Tracheal epithelial cell (primary cell): ENCODE measurements around the gene NLRC4. TPM values are rescaled to one million over a fixed set of nuclear protein-coding genes. Genes with fewer than 3 reads are reported as not detected.

Experiments used
- total RNA-seq: library from RNA; depleted of rRNA; stranded (reverse); fragments of >200 nt; gene quantifications from 2 replicates; pipeline ENCODE4 v1.2.1, GENCODE V29; 2014

The NLRC4 gene, protein sequence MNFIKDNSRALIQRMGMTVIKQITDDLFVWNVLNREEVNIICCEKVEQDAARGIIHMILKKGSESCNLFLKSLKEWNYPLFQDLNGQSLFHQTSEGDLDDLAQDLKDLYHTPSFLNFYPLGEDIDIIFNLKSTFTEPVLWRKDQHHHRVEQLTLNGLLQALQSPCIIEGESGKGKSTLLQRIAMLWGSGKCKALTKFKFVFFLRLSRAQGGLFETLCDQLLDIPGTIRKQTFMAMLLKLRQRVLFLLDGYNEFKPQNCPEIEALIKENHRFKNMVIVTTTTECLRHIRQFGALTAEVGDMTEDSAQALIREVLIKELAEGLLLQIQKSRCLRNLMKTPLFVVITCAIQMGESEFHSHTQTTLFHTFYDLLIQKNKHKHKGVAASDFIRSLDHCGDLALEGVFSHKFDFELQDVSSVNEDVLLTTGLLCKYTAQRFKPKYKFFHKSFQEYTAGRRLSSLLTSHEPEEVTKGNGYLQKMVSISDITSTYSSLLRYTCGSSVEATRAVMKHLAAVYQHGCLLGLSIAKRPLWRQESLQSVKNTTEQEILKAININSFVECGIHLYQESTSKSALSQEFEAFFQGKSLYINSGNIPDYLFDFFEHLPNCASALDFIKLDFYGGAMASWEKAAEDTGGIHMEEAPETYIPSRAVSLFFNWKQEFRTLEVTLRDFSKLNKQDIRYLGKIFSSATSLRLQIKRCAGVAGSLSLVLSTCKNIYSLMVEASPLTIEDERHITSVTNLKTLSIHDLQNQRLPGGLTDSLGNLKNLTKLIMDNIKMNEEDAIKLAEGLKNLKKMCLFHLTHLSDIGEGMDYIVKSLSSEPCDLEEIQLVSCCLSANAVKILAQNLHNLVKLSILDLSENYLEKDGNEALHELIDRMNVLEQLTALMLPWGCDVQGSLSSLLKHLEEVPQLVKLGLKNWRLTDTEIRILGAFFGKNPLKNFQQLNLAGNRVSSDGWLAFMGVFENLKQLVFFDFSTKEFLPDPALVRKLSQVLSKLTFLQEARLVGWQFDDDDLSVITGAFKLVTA
- total RNA-seq, result 0.21 TPM in 1 of 2 replicates, not detected in the other

DNA sequence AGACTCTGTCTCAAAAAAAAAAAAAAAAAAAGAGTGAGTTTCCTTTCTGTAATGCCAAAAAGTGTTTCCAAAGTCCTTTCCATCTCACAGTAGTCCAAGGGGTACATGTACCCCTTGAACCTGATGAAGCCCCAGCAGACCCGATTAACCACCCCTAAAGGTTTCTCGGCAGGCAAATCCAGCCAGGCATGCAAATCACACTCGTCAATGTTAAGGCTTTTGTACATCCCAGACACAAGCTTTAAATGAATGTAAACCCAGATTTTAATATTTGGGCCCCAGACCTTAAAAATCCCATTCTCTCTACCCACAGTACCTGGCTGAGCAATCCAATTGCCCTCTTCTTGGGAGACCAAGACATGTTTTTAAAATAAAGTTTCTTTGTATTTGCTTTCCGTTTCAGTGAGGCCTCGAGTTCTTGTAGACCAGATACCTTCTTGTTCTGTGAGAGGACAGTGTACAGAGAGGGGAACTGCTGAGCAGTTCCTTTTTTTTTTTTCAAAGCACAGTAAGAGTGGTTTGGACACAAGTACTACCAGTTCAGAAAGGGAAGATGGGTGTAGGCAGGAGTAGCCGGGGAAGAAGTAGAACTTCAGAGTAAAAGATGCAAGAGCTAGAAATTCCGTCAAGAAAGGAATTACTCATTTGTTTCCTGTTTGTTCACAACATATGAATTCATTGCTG is at the start of gene NLRC4:
NLRC4 (minus strand) TSS at position 465 of the 684 bp plus-strand sequence. CDS start 8,111 bp downstream, outside the sequence.

GRCh38 chr2:32277674-32278477 is 13.2 kb upstream of the NLRC4 start, which contains the start of gene YIPF4:
Gene YIPF4, plus strand, starts transcription at chr2:32277904. Its CDS starts 252 bp downstream, at chr2:32278156.

Other genes with a start within 250 kb of the NLRC4 start
- gene DPY30, start 225.1 kb downstream of the NLRC4 start, total RNA-seq, result 65.4 and 72.3 TPM in 2 replicates
- gene SPAST, start 201.3 kb downstream of the NLRC4 start, total RNA-seq, result 24.8 and 32.6 TPM in 2 replicates
- gene SLC30A6, start 99.0 kb downstream of the NLRC4 start, total RNA-seq, result 22.7 and 26.6 TPM in 2 replicates
- gene YIPF4, start 13.0 kb upstream of the NLRC4 start, total RNA-seq, result 23.1 and 27.1 TPM in 2 replicates
- 105 and 129 TPM in 2 replicates for gene BIRC6, start 92.1 kb upstream of the NLRC4 start, total RNA-seq